ENCODE measurements around the gene DEPP1. TPM values are rescaled to one million over a fixed set of nuclear protein-coding genes. Genes with fewer than 3 reads are reported as not detected.

Gene DEPP1
- total and polyA plus RNA-seq, 2 donors (not counting 3 experiments of a cell fraction or from before 2014, with no cell fraction given), result 364 to 951 TPM

DNA sequence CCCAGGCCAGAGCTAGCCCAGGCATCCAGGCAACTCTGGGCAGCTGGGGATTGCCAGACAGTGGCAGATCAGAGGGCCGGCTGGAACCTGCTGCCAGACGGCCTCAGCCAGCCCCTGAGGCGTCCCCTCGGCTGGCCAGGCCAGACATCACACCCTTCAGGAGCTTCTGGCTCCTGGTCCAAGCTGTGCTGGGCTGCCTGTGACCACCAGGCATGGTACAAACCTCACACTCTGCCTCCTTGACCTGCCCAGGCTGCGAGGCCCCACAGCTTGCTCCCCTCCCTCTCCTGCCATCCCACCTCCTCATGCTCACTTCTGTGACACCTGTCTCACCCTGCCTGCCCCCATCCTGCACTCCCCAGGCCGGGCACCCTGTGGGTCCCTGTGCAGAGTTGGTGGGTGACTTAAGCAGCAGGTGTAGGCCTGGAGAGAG is 5.7 kb downstream of the DEPP1 start:
- Histone ChIP-seq H3K9me1 (replicated peaks; ENCODE audit: control insufficient read depth, extremely low read depth, insufficient read depth, low read length) (no peaks in the 10 kb centered on the region), H3K79me2 (ENCODE audit: control insufficient read depth, insufficient read depth, low read length) (no peaks in the 10 kb centered on the region), H2AFZ (ENCODE audit: low read depth, low read length) (no peak overlapping the region), H3K9ac (replicated peaks; ENCODE audit: extremely low read depth, insufficient read depth, low read length) (no peak overlapping the region), H3K4me1 (ENCODE audit: control insufficient read depth, extremely low read depth, insufficient read depth, low read length) (peaks cover 8% of the 10 kb centered on the region), H3K4me2 (ENCODE audit: insufficient read depth, low read length) (no peak overlapping the region), H3K9me3 (replicated peaks; ENCODE audit: control insufficient read depth, insufficient read depth, low read length) (no peaks in the 10 kb centered on the region), H3K27ac (ENCODE audit: insufficient read depth, low read depth, low read length) (no peak overlapping the region), H3K4me3 (replicated peaks in 1 of 3; ENCODE audit: insufficient read depth in 1 of 3, low read depth in 1 of 3, low read length in 3 of 3) (no peak overlapping the region), H3K36me3 (ENCODE audit: control insufficient read depth in 2 of 2, extremely low read depth in 1 of 2, insufficient read depth in 2 of 2, low read length in 2 of 2) (peaks cover 0 to 11% of the 10 kb centered on the region in 2 experiments), H4K20me1 (replicated peaks; ENCODE audit: control insufficient read depth, extremely low read depth, insufficient read depth, low read length) (no peaks in the 10 kb centered on the region), H3K27me3 (ENCODE audit: control insufficient read depth in 2 of 2, insufficient read depth in 2 of 2, low read length in 2 of 2) (no peaks in the 10 kb centered on the region)
- dilution Hi-C loops (cut with MboI; ENCODE audit: extremely low pct_ligation_motif_present, low sequenced_read_pairs), result no loop called here
- CTCF ChIA-PET, result interaction anchor here (1.1 to 2.3 kb wide), 3 partner anchors 9 to 40 kb away, joined by 5 to 18 read pairs (median 9); partner anchors contain the start of gene ZNF22
- TF ChIP-seq GATA2 (IDR thresholded peaks at IDR 0.05; ENCODE audit: insufficient read depth, insufficient read length, low read depth, low read length) (no peak), MYC (IDR thresholded peaks at IDR 0.05; ENCODE audit: low read depth, low read length) (no peak), POLR2A (IDR thresholded peaks at IDR 0.05; ENCODE audit: low read depth, low read length) (no peak), EZH2 (IDR thresholded peaks at IDR 0.05; ENCODE audit: borderline replicate concordance, low read depth, low read length, severe bottlenecking) (no peak), FOS (IDR thresholded peaks at IDR 0.05; ENCODE audit: borderline replicate concordance, insufficient read depth, low read length) (no peak), POLR2AphosphoS5 (IDR thresholded peaks at IDR 0.05; ENCODE audit: insufficient read depth, low read depth, low read length) (no peak), JUN (IDR thresholded peaks at IDR 0.05; ENCODE audit: borderline replicate concordance, insufficient read depth, insufficient read length, low read depth) (no peak)
- TF ChIP-seq, protein P1, sequence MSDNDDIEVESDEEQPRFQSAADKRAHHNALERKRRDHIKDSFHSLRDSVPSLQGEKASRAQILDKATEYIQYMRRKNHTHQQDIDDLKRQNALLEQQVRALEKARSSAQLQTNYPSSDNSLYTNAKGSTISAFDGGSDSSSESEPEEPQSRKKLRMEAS (IDR thresholded peaks at IDR 0.05; ENCODE audit: insufficient read depth, insufficient read length), result no peak
- TF ChIP-seq, protein P2, sequence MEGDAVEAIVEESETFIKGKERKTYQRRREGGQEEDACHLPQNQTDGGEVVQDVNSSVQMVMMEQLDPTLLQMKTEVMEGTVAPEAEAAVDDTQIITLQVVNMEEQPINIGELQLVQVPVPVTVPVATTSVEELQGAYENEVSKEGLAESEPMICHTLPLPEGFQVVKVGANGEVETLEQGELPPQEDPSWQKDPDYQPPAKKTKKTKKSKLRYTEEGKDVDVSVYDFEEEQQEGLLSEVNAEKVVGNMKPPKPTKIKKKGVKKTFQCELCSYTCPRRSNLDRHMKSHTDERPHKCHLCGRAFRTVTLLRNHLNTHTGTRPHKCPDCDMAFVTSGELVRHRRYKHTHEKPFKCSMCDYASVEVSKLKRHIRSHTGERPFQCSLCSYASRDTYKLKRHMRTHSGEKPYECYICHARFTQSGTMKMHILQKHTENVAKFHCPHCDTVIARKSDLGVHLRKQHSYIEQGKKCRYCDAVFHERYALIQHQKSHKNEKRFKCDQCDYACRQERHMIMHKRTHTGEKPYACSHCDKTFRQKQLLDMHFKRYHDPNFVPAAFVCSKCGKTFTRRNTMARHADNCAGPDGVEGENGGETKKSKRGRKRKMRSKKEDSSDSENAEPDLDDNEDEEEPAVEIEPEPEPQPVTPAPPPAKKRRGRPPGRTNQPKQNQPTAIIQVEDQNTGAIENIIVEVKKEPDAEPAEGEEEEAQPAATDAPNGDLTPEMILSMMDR (IDR thresholded peaks at IDR 0.05; ENCODE audit: extremely low read depth in 1 of 2, insufficient read depth in 1 of 2, low read depth in 1 of 2, low read length in 2 of 2), result no peak
- POLR2A ChIA-PET, result interaction anchor here (1.0 kb wide), 1 partner anchor 29 kb away, joined by 3 read pairs; no protein-coding TSS in a partner anchor
- BruUV-seq (replicated peaks), result no TSS peak
- intact Hi-C loops (cut with micrococcal nuclease), result loop anchor here (10.0 kb wide), 1 partner anchor 1298 kb away; no protein-coding TSS in a partner anchor
- DNase-seq (ENCODE audit: low read depth, low spot score) (peak; percentile 50), FAIRE-seq (no peak)
